OCI-LY3 (cell line): Measurements from ENCODE around the gene DNAI7.
A peak's percentile ranks its signal among the peaks of the same experiment; 100 is the strongest.

Experiments
- H2AFZ ChIP-seq: fragments of 200-600, 300-600 bp; shearing (Covaris generic); 2 replicates; pipeline ENCODE4 v1.6.0; 2014; ENCODE audit warnings: antibody characterized with exemption, low read depth, low read length
- H3K27ac ChIP-seq: fragments of 200-600, 300-600 bp; sonication (generic); 2 replicates; pipeline ENCODE4 v1.5.1; 2014; ENCODE audit warnings: mild to moderate bottlenecking, low read length, moderate library complexity, mixed read lengths
- H3K27me3 ChIP-seq: fragments of 200-600, 300-600 bp; sonication (generic); 2 replicates; pipeline ENCODE4 v1.6.1; 2014; ENCODE audit warnings: low read depth, low read length, mixed read lengths
- H3K36me3 ChIP-seq: fragments of 200-600, 300-600 bp; sonication (generic); replicated peaks from 2 replicates; pipeline ENCODE3; 2014; ENCODE audit warnings: low read depth, low read length, mixed read lengths
- H3K4me1 ChIP-seq: fragments of 300-600, 200-600 bp; sonication (generic); 2 replicates; pipeline ENCODE4 v1.6.1; 2014; ENCODE audit warnings: low read length, mixed read lengths
- H3K4me2 ChIP-seq: fragments of 200-600, 300-600 bp; sonication (generic); 2 replicates; pipeline ENCODE4 v1.6.1; 2014; ENCODE audit warnings: low read length, mixed read lengths
- H3K4me3 ChIP-seq: fragments of 300-600, 200-600 bp; sonication (generic); 2 replicates; pipeline ENCODE4 v1.5.1; 2014; ENCODE audit warnings: antibody characterized with exemption, mild to moderate bottlenecking, low read length, moderate library complexity
- H3K79me2 ChIP-seq: fragments of 300-600, 200-600 bp; shearing (Covaris generic); 2 replicates; pipeline ENCODE4 v1.6.1; 2014; ENCODE audit warnings: mild to moderate bottlenecking, low read length, mixed read lengths
- H3K9ac ChIP-seq: fragments of 300-600, 200-600 bp; shearing (Covaris generic); 2 replicates; pipeline ENCODE4 v1.6.0; 2014; ENCODE audit warnings: mild to moderate bottlenecking, low read length, moderate library complexity
- H3K9me3 ChIP-seq: fragments of 200-600, 300-600 bp; shearing (Covaris generic); 2 replicates; pipeline ENCODE4 v1.6.1; 2014; ENCODE audit warnings: low read length, mixed read lengths; ENCODE audit not compliant: insufficient read depth
- H4K20me1 ChIP-seq: fragments of 200-600, 300-600 bp; sonication (generic); 2 replicates; pipeline ENCODE4 v1.6.1; 2016; ENCODE audit warnings: low read length, mixed read lengths; ENCODE audit not compliant: insufficient read depth
- CTCF ChIP-seq: fragments of 200-600, 300-600 bp; sonication (generic); IDR thresholded peaks from 2 replicates; pipeline ENCODE4 v1.5.1; 2014; ENCODE audit warnings: antibody characterized with exemption, low read length, low read depth
- EZH2phosphoT487 ChIP-seq: fragments of 200-600 bp; shearing (Covaris generic); IDR thresholded peaks from 2 replicates; pipeline ENCODE4 v1.6.1; 2018; ENCODE audit warnings: antibody characterized with exemption, mixed run types, low read depth

The DNAI7 gene

GRCh38 chr12:25195056-25195971 lies at the start of gene DNAI7, which contains the start of gene ETFRF1:
DNAI7 (minus strand) TSS chr12:25195160; CDS start chr12:25195078, 82 bp downstream.
ETFRF1 (plus strand) TSS chr12:25195237; CDS start chr12:25203957, 8,720 bp downstream.
- TF ChIP-seq EZH2phosphoT487 (no peak), CTCF (no peak)
- Histone ChIP-seq H3K36me3 (no peaks in the 10 kb centered on the region), H3K9me3 (no peaks in the 10 kb centered on the region), H2AFZ (peak within 1 kb of the TSS; percentile 16; the same call in 1 of the 2 replicates), H3K4me3 (peak within 1 kb of the TSS; percentile 81), H4K20me1 (no peaks in the 10 kb centered on the region), H3K4me2 (peak within 1 kb of the TSS; percentile 80), H3K27ac (peak within 1 kb of the TSS; percentile 25), H3K9ac (peak within 1 kb of the TSS; percentile 64), H3K79me2 (no peaks in the 10 kb centered on the region), H3K4me1 (peaks cover 18% of the 10 kb centered on the region), H3K27me3 (no peaks in the 10 kb centered on the region)

GRCh38 chr12:25243680-25243990 lies 48.7 kb upstream of the DNAI7 start:
- Histone ChIP-seq H3K4me2 (no peak overlapping the region), H3K4me1 (peaks cover 21% of the 10 kb centered on the region), H3K9ac (no peak overlapping the region), H3K27ac (no peak overlapping the region), H3K27me3 (no peaks in the 10 kb centered on the region), H3K79me2 (peaks cover 78% of the 10 kb centered on the region), H3K9me3 (no peaks in the 10 kb centered on the region), H3K4me3 (no peak overlapping the region), H4K20me1 (peaks cover 58% of the 10 kb centered on the region), H3K36me3 (peaks cover 47% of the 10 kb centered on the region), H2AFZ (no peak overlapping the region)
- TF ChIP-seq CTCF (no peak), EZH2phosphoT487 (no peak)

GRCh38 chr12:25242981-25243679 lies 48.2 kb upstream of the DNAI7 start:
- Histone ChIP-seq H3K4me2 (no peak overlapping the region), H3K27me3 (no peaks in the 10 kb centered on the region), H2AFZ (no peak overlapping the region), H3K36me3 (peaks cover 47% of the 10 kb centered on the region), H3K9ac (no peak overlapping the region), H3K9me3 (no peaks in the 10 kb centered on the region), H3K4me1 (peaks cover 21% of the 10 kb centered on the region), H3K79me2 (peaks cover 76% of the 10 kb centered on the region), H3K4me3 (no peak overlapping the region), H3K27ac (no peak overlapping the region), H4K20me1 (peaks cover 56% of the 10 kb centered on the region)
- no peak for TF ChIP-seq EZH2phosphoT487
- TF ChIP-seq CTCF, result no peak
